ENCODE measurements around the gene CHPF2. TPM values are rescaled to one million over a fixed set of nuclear protein-coding genes. Genes with fewer than 3 reads are reported as not detected.
A peak's percentile ranks its signal among the peaks of the same experiment; 100 is the strongest.

The CHPF2 gene
- total and polyA plus RNA-seq, 11 donors: 11.4 to 31.9 (median 18.3) TPM

DNA sequence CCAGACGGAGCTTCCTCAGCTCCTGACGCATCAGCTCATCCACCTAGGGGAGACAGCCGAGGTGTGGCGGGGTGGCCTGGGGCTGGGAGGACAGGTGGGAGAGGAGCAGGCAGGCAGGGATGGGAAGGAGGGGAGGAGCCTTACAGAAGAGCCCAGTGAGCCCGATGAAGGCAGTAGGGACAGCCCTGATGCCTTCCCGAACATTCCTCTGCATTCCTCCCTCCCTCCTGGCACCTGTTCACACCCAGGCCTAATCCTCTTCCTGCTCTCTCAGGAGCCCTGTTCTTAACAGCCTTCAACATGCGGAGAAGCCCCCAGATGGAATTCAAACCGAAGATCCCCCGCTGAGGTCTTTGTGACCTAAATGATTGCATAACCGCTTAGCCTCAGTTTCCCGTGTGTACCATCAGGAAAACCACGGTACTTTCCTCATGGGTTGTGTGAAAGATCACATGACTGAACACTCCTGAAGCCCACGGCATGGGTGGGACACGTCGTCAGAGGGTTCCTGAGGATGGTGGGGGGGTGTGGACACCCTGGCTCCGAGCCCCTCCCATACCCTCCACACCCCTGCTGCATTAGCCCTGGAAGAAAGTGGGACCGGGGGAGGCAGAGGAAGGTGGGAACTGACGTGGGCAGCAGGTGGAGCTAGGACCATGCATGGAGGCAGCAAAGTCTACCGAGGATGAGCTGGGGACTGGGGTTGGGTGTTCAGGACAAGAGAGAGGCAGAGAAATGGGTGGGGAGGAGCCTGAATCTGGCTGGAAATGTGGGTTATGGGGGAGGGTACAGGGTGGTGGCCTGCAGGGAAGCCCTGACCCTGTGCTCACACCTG, 36.5 kb upstream of the CHPF2 start:
- TF ChIP-seq, protein P1, sequence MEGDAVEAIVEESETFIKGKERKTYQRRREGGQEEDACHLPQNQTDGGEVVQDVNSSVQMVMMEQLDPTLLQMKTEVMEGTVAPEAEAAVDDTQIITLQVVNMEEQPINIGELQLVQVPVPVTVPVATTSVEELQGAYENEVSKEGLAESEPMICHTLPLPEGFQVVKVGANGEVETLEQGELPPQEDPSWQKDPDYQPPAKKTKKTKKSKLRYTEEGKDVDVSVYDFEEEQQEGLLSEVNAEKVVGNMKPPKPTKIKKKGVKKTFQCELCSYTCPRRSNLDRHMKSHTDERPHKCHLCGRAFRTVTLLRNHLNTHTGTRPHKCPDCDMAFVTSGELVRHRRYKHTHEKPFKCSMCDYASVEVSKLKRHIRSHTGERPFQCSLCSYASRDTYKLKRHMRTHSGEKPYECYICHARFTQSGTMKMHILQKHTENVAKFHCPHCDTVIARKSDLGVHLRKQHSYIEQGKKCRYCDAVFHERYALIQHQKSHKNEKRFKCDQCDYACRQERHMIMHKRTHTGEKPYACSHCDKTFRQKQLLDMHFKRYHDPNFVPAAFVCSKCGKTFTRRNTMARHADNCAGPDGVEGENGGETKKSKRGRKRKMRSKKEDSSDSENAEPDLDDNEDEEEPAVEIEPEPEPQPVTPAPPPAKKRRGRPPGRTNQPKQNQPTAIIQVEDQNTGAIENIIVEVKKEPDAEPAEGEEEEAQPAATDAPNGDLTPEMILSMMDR (IDR thresholded peaks at IDR 0.05): no peak
- TF ChIP-seq POLR2A (IDR thresholded peaks at IDR 0.05): no peak
- H3K27me3 ChIP-seq: peaks cover 0 to 10% (median 0%) of the 10 kb centered on the region in 9 donors
- no peaks in the 10 kb centered on the region for H3K4me1 ChIP-seq
- intact Hi-C loops (cut with DNase I): no loop called here
- no peak overlapping the region for H3K27ac ChIP-seq
- 53 to 63% (median 61%) methylated on average over 19 of the region's 19 CpGs for WGBS, 4 donors
- DNase-seq: peak in 1 of 5 donors; percentile 3
- no peak overlapping the region for H3K4me3 ChIP-seq
- H3K9me3 ChIP-seq: no peaks in the 10 kb centered on the region
- H3K36me3 ChIP-seq: no peaks in the 10 kb centered on the region
- ATAC-seq: no peak

DNA sequence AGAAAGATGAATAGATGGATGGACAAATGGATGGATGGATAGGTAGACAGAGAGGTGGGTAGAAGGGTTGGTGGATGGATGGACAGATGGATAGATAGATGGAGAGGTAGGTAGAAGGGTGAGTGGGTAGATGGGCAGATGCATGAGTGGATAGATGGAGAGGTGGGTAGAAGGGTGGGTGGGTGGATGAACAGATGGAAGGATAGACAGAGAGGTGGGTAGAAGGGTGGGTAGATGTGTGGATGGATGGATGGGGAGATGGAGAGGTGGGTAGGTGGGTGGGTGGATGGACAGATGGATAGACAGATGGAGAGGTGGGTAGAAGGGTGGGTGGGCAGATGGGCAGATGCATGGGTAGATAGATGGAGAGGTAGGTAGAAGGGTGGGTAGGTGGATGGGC, 34.4 kb upstream of the CHPF2 start:
- no peaks in the 10 kb centered on the region for H3K9me3 ChIP-seq
- no peak overlapping the region for H3K27ac ChIP-seq
- H3K4me1 ChIP-seq: no peaks in the 10 kb centered on the region
- DNase-seq (no peak), ATAC-seq (no peak)
- intact Hi-C loops (cut with DNase I): no loop called here
- H3K36me3 ChIP-seq: no peaks in the 10 kb centered on the region
- TF ChIP-seq POLR2A (IDR thresholded peaks at IDR 0.05): no peak
- TF ChIP-seq, protein P1 (IDR thresholded peaks at IDR 0.05): no peak
- H3K27me3 ChIP-seq: peaks cover 0 to 16% (median 0%) of the 10 kb centered on the region in 9 donors
- no peak overlapping the region for H3K4me3 ChIP-seq

DNA sequence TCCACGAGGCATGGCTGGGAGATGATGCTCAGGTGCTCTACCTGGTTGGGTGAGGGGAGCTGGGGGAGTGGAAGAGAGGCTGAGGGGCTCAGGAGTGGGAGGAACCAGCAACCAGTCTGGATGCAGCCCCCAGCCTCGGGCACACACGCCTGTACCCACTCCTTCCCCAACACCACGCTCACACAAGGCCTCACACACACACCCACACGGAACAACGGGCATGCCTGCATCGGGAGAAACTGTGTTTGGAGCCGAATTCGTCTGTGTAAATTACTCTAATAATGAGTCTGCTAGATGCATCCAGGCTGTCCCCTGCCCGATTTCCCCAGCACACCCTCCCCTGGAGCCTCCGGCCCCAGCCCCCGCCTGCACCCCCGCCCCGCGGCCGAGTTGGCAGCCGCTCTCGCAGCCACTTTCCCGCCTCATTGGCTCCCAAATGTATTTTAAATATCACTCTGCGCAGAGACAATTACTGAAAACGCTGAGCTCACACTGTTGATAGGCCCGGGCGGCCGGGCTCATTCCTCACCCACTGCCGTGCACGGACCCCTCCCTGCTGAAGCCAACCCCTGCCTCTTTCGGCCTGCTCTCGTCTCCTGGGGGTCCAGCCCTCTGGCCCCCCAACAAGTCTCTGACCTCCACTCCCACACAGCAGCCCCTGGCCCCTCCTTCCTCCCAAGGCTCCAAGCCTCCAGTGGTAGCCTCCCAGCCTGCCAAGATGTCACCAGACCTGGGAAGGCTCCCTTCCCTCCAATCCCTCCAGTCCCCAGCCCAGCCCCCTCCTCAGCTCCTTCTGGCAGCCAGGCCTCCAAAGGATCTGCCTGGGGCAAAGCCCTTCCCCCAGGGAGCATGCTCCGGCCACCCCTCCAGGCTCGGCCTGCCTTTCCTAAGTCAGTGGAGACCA, 33.1 kb upstream of the CHPF2 start:
- TF ChIP-seq POLR2A (IDR thresholded peaks at IDR 0.05): no peak
- TF ChIP-seq, protein P1 (IDR thresholded peaks at IDR 0.05): no peak
- Histone ChIP-seq H3K36me3 (no peaks in the 10 kb centered on the region), H3K4me1 (no peaks in the 10 kb centered on the region), H3K27me3 (peaks cover 0 to 28% (median 4%) of the 10 kb centered on the region in 9 donors), H3K4me3 (no peak overlapping the region), H3K27ac (no peak overlapping the region), H3K9me3 (no peaks in the 10 kb centered on the region)
- no peak for DNase-seq
- intact Hi-C loops (cut with DNase I): no loop called here
- no peak for ATAC-seq
- WGBS, 4 donors: 52 to 66% (median 57%) methylated on average over 26 to 30 of the region's 30 CpGs

DNA sequence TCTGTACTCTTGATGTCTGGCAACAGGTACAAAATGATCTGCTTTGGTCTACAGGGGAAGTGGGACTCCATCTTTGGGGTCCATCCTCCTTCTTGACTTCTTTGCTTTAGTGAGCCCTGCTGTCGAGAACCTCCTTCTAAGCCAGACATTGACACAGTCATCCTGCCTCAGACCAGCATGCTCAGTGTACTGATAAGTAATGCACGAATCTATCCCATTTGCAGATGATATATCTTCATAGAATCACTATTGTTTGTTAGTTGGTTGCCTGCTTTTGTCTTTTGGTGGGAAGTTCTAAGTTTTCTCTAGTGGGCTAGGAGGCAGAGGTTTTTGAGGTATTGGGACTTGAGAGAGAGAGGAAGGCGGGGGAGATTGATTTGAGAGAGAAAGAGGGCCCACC, 30.9 kb upstream of the CHPF2 start:
- H3K9me3 ChIP-seq: no peaks in the 10 kb centered on the region
- no peak overlapping the region for H3K27ac ChIP-seq
- DNase-seq (no peak), ATAC-seq (no peak)
- intact Hi-C loops (cut with DNase I): no loop called here
- 80 to 84% (median 82%) methylated on average over 3 of the region's 3 CpGs for whole genome bisulfite sequencing, 4 donors
- no peaks in the 10 kb centered on the region for H3K36me3 ChIP-seq
- H3K27me3 ChIP-seq: peaks cover 0 to 25% (median 5%) of the 10 kb centered on the region in 9 donors
- no peak overlapping the region for H3K4me3 ChIP-seq
- H3K4me1 ChIP-seq: no peaks in the 10 kb centered on the region
- TF ChIP-seq, protein P1 (IDR thresholded peaks at IDR 0.05): no peak
- no peak for TF ChIP-seq POLR2A (IDR thresholded peaks at IDR 0.05)
